HG02798 (cell line): ENCODE results near the gene PINK1.
A peak's percentile ranks its signal among the peaks of the same experiment; 100 is the strongest.

Source experiments
- ATAC-seq: cut with Tn5 transposase; IDR thresholded peaks from one replicate; pipeline ENCODE4 v1.9.1; 2021; ENCODE audit warnings: mild to moderate bottlenecking; ENCODE audit not compliant: unreplicated experiment, poor library complexity

The PINK1 gene

DNA sequence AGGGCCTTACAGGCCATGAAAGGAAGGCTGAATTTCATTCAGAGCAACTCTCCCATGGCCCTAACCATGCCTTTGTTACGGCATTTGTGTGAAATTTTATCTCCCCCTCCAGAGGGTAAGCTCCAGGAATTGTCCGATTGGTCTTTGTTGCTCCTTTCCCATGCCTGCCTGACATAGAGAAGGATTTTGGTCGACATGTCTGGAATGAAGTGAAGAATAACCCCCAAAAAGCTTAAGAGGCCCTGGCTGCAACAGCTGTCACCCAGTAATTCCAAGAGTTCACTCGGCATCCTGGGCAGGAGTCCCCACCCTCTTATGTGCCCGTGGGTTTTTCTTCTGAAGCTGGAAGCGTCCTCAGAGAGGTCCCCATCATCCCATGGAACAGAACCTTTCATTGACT lies 23.7 kb upstream of the PINK1 start:
- no peak for ATAC-seq

DNA sequence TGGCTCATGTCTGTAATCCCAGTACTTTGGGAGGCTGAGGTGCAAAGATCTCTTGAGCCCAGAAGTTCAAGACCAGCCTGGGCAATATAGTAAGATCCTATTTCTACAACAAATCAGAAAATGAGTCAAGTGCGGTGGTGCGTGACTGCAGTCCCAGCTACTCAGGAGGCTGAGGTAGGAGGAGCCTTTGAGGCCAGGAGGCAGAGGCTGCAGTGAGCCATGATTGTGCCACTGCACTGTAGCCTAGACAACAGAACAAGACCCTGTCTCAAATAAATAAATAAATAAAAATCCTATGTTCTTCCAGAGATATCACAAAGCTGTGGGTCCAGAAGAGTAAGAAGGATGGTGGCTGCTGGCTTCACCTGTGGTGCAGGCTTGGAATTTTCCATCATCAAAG lies 22.3 kb upstream of the PINK1 start:
- no peak for ATAC-seq

DNA sequence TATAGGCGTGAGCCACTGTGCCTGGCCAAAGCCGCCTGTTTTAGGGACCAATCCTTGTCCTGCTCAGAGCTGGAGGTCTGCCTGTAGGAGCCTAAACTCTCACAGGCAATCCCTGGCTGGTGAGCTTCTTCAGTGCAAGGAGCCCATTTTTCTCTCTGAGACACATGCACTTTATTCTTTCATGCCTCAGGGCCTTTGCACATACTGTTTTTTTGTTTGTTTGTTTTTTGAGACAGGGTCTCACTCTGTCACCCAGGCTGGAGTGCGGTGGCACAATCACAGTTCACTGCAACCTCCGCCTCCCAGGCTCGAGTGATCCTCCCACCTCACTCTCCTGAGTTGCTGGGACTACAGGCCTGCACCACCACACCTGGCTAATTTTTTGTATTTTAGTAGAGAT lies 21.6 kb upstream of the PINK1 start:
- ATAC-seq, result no peak

DNA sequence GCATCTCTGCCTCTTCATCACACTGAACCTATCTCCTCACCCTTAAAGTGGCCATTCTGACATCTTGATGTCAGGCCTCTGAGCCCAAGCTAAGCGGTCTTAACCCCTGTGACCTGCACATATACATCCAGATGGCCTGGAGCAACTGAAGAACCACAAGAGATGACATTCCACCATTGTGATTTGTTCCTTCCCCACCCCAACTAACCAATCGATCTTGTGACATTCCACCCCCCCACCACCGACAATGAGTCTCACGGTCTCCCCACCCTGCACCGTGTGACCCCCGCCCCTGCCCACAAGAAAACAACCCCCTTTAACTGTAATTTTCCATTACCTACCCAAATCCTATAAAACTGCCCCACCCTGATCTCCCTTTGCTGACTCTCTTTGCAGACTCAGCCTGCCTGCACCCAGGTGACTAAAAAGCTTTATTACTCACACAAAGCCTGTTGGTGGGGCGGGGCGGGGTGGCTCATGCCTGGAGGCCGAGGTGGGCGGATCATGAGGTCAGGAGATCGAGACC lies 21.0 kb upstream of the PINK1 start:
- ATAC-seq, result no peak

DNA sequence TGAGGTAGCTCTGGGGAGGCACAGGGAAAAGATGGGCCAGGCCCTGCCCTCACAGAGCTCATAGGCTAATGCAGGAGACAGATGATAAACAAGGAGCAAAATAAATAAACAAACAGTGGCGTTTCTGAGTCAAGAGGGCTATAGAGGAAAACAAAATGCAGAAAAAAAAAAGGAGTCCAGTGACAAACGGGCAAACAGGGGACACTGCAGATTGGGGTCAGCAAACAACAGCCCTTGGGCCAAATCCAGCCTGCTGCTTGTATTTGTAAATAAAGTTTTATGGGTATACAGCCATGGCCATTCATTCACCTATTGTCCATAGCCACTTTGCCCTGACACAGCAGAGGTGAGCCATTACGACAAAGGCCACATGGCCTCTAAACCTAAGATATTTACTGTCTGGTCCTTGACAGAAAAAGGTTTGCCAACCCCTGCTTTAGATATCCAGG lies 19.1 kb upstream of the PINK1 start:
- ATAC-seq, result no peak

DNA sequence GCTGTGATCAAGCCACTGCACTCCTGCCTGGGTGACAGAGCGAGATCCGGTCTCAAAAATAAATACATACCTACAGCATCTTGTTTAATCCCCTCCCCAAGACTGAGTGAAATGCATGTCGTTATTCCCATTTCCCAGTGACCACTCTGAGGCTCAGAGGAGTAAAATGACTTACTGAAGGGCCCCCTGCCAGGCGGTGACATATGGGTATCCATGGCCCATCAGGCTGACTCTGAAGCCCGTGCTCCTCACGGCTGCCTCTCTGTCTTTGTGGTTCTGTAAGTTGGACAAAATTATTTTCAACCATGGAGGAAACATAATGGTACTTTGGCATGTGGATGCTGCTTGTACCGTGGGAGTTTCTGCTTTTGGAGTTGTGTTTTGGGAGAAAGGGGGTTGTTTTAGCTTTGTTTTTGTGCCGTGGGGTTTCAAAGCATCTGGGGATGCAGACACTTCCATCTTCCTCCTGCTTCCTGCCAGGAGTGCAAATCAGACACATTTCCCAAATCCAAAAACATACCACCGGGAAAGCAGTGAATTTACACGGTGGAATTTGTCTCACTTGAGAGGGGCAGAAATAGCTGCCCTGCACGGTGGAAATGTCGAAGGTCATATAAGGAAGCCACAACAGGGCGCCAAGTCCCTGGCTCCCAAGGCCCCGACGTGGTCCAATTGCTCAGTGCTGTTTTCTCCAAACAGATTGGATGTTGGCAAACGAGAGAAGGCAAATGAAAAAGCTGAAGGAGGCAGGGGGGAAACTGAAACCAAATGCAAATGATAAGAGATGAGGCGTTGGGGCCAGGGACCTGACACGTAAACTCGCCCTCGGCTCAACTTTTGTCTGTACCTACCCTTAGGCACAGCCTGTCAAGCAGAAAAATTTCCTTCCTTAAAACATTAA lies 17.1 kb upstream of the PINK1 start:
- peak; percentile 46 for ATAC-seq

DNA sequence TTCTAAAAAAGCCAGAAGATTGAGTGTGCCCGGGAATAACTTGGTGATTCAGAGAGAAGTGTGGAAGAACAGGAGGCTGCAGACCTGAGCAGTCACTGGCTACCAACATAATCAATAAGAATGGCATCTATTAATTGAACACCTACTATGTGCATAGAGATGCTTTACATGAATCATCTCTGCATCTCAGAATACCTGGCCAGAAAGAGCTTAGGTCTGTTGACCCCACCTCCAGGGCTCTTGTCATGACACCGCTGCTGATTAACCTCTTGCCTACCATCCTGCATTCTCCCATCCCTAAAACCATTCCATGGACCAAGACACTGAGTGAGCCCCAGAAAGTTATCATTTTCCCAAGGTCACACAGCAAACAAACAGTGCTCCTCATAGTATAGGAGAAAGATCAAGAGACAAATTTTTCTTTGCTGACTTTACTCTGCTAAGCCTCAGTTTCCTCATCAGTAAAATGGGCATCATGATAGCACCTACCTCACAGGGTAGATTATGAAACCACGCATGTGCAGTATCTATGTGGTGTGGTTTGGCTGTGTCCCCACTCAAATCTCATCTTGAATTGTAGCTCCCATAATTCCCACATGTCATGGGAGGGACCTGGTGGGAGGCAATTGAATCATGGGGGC lies 16.3 kb upstream of the PINK1 start:
- ATAC-seq, result no peak

DNA sequence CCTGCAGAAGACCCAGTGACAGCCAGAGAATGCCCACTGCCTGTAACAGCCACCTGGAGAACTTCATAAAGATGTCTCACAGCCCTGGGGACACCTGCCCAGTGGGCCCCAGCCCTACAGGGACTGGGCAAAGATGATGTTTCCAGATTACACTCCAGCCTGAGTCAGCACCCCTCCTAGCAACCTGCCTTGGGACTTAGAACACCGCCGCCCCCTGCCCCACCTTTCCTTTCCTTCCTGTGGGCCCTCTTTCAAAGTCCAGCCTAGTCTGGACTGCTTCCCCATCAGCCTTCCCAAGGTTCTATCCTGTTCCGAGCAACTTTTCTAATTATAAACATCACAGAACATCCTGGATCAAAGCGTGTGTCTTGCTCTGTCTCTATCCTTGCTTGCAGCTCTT lies 14.7 kb upstream of the PINK1 start:
- ATAC-seq, result no peak

DNA sequence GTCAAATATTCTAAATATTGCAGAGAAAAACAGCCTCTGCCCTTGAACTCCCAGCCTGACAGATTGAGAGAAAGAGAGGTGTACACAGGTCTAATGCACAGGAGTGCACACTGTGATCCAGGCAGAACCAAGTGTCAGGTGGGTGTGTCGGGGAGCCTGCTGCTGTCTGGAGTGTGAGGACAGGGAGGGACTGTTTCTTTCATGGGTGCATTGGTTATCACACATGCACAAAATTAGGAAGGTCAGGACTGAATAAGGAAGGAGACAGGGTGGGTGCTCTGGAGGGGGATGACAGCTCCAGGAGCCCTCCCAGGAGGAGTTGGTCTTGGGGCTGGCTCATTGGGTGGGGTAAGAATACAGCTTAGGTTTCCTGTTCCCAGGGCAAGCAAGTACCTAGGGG lies 13.3 kb upstream of the PINK1 start:
- no peak for ATAC-seq

DNA sequence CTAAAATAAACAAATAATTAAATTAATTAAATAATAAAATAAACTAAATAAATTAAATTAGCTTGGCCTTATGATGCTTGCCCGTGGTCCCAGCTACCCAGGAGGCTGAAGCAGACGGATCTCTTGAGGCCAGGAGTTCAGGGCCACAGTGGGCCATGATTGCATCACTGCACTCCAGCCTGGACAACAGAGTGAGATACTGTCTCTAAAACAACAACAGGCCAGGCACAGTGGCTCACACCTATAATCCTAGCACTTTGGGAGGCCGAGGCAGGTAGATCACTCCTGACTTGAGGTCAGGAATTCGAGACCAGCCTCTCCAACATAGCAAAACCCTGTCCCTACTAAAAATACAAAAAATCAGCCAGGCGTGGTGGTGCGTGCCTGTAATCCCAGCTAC lies 12.2 kb upstream of the PINK1 start:
- no peak for ATAC-seq

DNA sequence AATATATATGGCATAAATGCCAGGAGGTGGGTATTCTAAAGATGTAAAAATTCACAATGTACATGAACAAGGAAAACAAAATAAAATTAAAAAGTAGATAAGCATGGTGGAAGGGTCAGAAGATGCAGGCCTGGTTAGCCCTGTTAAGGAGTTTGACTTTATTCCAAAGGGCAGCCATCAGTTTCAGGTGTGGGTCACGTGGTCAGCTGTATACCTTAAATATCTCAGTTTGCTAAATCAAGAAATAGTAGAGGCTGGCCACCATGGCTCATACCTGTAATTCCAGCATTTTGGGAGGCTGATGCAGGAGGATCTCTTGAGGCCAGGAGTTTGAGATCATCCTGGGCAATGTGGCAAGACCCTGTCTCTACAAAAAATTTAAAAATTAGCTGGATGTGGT lies 8.5 kb upstream of the PINK1 start:
- no peak for ATAC-seq

DNA sequence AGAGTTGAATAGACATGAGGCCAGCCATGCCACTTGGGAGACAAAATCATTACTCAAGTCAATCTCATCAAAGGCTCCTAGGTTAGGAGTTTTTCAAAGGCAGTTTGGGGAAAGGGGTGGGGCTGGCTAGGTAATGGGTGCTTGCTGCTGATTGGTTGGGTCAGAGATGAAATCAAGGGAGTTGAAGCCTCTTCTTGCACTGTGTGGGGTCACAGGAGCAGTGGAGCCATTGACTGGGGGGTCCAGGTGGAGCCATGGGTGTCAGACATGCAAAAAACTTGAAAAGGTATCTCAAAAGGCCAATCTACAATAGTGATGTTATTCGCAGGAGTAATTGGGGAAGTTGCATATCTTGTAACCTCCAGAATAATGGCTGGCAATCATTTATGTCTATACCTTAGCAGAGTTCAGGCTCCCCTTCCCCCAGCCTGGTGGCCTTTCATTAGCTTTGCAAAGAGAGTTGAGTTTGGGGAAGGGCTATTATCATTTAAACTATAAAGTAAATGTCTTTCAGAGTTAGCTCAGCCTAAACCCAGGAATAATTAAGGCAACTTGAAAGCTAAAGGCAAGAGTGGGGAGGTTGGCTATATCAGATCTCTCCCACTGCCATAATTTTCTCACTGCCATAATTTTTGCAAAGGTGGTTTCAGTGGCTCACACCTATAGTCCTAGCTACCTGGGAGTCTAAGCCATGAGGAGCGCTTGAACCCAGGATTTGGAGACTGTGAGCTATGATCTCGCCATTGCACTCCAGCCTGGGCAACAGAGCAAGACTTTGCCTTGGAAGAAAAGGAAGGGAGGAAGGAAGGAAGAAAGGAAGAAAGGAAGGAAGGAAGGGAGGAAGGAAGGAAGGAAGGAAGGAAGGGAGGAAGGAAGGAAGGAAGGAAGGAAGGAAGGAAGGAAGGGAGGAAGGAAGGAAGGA lies 7.8 kb upstream of the PINK1 start:
- ATAC-seq, result no peak

DNA sequence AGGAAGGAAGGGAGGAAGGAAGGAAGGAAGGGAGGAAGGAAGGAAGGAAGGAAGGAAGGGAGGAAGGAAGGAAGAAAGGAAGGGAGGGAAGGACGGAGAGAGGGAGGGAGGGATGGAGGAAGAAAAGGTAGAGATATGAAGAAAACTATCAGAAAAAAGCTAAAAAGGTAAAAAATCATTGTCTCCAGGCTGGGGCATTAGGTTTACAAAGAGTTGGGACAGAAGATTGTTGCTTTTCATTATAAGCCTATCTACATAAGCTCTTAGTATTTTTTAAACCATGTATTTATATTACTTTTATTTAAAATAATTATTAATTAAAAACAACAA lies 7.2 kb upstream of the PINK1 start:
- ATAC-seq, result no peak

DNA sequence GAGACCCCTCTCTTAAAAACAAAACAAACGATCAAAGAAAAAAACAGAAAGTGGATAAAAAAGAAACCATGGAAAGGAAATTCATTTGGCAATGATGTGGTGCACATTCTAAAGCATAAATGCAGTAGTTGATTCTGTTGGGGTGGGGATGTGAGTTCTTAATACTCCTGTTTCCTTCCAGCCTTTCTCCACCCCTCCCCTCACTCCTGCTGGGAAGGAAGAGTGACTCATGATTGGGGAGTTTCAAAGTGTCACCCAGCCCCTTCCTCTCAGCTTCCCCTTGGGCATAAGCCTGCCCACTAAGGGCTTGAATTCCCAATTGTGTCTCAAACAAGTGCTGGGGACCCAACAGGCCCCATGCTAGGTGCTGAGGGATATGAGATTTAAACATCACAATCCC lies 6.7 kb upstream of the PINK1 start:
- ATAC-seq, result no peak

DNA sequence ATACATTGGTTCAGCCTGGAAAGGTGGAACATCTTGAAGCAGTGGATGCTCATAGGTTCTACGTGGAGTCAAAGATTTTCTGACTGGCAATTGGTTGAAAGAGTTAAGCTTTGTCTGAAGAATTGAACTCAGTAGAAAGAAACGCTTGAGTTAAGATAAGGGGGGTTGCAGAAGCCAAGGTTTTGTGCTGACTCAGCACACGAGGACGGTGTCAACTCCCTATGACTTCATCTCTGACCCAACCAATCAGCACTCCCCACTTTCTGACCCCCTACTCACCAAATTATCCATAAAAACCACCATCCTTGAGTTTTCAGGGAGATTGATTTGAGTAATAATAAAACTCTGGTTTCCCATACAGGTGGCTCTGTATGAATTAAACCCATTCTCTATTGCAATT lies 2.5 kb upstream of the PINK1 start:
- ATAC-seq, result no peak

DNA sequence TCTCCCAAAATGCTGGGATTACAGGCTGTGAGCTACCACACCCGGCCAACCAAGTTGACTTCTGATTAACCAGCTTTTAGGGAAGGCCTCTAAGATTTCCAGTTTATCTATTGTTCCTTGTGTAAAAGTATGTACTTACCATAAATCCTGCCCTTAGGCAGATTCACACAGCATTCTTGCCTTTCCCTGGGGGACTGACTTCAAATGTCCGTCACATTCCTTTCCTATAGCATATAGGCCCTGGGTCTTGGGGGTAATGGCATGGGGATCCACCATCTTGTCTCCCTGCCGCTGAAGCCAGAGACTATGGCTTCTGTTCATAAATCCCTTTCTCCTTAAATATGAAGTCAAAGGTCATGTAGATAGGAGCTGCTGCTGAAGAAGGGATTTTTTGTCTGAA lies 872 bp upstream of the PINK1 start:
- no peak for ATAC-seq

DNA sequence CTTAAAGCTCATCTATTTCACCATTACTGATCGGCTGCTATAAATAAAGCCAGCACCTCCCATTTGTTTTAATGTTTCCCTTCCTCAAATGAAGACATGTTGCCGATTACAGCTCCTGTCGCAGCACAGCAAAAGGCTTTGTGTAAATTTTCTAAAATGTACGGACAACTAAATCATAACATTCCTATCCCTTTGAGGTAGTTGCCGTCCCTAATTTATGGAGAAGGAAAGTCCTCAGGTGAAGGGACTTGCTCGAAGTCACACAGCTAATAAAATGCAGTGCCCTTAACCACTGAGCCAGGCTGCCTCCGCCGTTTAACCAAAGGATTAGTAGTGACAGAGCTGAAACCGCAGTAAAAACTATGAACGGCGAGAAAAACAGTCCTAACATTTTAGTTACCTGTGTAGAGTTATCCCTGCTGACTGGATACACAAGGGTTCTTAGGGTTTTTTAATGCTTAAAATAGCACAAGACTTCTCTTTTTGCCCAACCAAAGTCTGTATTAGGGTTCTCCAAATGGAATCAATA lies 871 bp downstream of the PINK1 start:
- no peak for ATAC-seq

DNA sequence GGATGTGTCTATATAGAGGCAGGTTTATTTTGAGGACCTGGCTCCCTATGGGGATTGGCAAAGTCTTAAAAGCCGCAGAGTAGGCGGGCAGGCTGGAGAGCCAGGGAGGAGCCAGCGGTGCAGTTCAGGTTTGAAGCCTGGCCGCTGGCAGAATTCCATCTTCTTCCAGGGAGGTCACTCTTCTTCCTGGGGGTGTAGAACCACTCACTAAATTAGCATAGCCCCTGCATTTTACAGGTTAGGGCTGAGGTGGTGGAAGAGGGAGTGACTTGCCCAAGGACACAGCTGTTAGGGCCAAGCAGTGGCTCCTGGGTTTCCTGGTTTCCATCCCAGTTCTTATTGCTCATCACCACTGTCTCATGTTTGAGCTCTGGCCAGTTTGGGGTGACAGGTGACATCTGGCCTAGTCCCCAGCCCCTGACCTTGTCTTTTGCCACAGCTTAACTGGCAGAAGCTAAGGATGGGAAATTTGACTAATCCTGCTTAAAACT lies 1.4 kb downstream of the PINK1 start:
- no peak for ATAC-seq

DNA sequence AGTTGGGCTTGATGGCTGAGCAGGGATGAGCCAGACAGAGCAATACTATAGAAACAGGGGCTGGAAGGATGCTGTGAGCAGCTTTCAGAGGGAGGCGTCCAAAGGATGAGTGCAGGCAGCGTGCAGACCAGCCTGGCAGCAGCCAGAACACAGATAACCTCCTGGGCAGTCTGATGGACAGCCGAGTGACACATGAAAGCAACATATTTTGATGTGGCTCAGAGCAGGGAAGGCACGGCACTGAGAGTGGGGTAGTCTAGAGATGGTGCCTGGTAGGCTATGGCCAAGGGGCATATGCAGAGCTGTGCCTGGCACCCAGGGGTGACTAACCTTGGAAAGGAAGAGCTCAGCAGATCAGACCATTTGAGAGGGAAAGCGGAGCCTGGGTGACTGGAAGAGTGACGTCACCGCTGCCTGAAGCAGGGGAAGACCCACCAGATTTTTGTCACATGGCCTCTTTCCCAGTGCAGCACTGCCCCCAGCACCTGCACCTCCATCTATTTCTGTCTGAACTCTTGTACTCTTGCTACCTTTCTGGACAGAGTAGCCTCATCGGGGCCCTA lies 3.6 kb downstream of the PINK1 start:
- no peak for ATAC-seq

DNA sequence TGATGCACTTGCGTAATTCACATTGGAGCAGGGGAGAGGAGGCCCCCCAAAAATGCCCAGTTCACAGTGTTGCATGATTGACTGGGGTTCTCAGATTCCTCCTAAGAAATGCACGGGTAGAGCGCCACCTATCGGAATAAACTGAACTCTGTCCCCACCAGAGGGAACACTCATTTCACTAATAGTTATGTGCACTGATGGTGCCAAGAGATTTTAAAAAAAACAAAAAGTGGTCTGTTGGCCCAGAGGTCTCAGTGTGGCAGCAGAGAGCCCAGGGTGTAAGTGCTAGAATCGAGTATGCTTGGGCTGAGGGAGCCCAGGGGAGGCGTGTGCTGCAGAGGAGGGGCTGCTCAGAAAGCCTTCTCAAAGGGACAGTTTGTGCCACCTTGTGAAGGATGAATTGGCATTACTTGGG lies 6.9 kb downstream of the PINK1 start:
- no peak for ATAC-seq
